ENCODE measurements around the gene LRP1. TPM values are rescaled to one million over a fixed set of nuclear protein-coding genes. Genes with fewer than 3 reads are reported as not detected.

Gene LRP1
- total and polyA plus RNA-seq, 2 of the 13 experiments (the other 11 are each of a cell fraction or from before 2014, with no cell fraction given) = 14.7 to 30.8 TPM

DNA sequence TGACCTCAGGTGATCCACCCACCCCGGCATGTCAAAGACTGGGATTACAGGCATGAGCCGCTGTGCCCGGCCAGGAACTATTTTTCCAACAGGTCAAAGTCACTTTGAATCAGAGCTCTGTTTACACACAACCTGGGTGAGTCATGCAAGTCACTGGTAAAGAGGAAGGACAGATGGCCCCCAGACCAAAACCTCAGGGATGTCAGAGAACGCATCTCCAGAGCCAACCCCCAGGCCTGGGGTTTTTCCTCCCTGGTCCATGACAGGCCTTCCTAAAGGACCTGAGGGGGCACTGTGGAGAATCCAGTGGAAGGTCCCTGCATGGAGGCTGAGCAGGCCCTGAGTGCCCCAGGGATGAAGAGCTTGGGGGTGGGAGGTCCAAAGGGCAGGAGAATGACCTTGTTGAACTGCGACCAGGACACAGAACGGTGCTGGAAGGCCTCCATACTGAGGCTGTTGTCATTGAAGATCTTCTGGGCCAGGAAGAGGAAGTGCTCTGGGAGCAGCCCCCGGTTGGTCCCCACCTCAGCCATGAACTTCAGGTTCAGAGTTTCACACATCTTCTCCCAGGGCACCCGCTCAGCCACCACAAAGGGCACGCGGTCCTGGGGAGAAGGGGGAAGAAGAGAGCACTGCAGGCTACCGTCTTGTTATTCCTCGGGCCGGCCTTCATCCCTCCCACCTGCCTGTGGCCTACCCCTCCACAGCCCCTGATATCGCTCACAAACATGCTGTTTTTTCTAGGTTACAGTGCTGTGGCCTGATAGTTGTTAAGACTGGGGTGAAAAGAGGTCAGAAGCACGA lies 26.2 kb upstream of the LRP1 start (continued):
- TF ChIP-seq, protein P1, sequence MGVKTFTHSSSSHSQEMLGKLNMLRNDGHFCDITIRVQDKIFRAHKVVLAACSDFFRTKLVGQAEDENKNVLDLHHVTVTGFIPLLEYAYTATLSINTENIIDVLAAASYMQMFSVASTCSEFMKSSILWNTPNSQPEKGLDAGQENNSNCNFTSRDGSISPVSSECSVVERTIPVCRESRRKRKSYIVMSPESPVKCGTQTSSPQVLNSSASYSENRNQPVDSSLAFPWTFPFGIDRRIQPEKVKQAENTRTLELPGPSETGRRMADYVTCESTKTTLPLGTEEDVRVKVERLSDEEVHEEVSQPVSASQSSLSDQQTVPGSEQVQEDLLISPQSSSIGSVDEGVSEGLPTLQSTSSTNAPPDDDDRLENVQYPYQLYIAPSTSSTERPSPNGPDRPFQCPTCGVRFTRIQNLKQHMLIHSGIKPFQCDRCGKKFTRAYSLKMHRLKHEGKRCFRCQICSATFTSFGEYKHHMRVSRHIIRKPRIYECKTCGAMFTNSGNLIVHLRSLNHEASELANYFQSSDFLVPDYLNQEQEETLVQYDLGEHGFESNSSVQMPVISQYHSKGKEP (CRISPR knock-in tag; IDR thresholded peaks at IDR 0.05) = no peak
- TF ChIP-seq, protein P2, sequence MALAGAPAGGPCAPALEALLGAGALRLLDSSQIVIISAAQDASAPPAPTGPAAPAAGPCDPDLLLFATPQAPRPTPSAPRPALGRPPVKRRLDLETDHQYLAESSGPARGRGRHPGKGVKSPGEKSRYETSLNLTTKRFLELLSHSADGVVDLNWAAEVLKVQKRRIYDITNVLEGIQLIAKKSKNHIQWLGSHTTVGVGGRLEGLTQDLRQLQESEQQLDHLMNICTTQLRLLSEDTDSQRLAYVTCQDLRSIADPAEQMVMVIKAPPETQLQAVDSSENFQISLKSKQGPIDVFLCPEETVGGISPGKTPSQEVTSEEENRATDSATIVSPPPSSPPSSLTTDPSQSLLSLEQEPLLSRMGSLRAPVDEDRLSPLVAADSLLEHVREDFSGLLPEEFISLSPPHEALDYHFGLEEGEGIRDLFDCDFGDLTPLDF (CRISPR knock-in tag; IDR thresholded peaks at IDR 0.05) = no peak
- peak; percentile 75; the same call in 1 of the 2 replicates for TF ChIP-seq ZNF556 (CRISPR knock-in tag; IDR thresholded peaks at IDR 0.05; ENCODE audit: borderline replicate concordance)
- TF ChIP-seq ZNF263 (CRISPR knock-in tag; IDR thresholded peaks at IDR 0.05) = peak; percentile 38; the same call in 1 of the 2 replicates
- no peak for TF ChIP-seq ZFAT (CRISPR knock-in tag; conservative IDR thresholded peaks at IDR 0.05)
- TF ChIP-seq ZNF747 (CRISPR knock-in tag; IDR thresholded peaks at IDR 0.05; ENCODE audit: borderline replicate concordance) = no peak; the same call in 1 of the 2 replicates
- peak; percentile 74 for TF ChIP-seq SALL1 (CRISPR knock-in tag; IDR thresholded peaks at IDR 0.05)
- TF ChIP-seq, protein P3, sequence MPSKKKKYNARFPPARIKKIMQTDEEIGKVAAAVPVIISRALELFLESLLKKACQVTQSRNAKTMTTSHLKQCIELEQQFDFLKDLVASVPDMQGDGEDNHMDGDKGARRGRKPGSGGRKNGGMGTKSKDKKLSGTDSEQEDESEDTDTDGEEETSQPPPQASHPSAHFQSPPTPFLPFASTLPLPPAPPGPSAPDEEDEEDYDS (CRISPR knock-in tag; IDR thresholded peaks at IDR 0.05) = peak; percentile 33; the same call in 1 of the 2 replicates
- peak; percentile 75; the same call in 1 of the 2 replicates for TF ChIP-seq MEIS1 (CRISPR knock-in tag; IDR thresholded peaks at IDR 0.05; ENCODE audit: borderline replicate concordance)
- peak; percentile 23; the same call in 1 of the 2 replicates for TF ChIP-seq ZNF317 (CRISPR knock-in tag; IDR thresholded peaks at IDR 0.05)
- TF ChIP-seq PCBP2 (optimal IDR thresholded peaks at IDR 0.05; ENCODE audit: low read depth, low read length, poor library complexity, severe bottlenecking) = no peak
- TF ChIP-seq ZNF652 (CRISPR knock-in tag; IDR thresholded peaks at IDR 0.05; ENCODE audit: borderline replicate concordance, low read depth) = no peak; the same call in 1 of the 2 replicates
- TF ChIP-seq ZNF496 (CRISPR knock-in tag; IDR thresholded peaks at IDR 0.05; ENCODE audit: insufficient replicate concordance) = no peak
- TF ChIP-seq MAZ (IDR thresholded peaks at IDR 0.05; ENCODE audit: borderline replicate concordance, low read depth, low read length) = peak; percentile 42; the same call in 1 of the 2 replicates
- TF ChIP-seq MAZ (CRISPR knock-in tag; IDR thresholded peaks at IDR 0.05; ENCODE audit: low read depth) = peak; percentile 13
- TF ChIP-seq ZNF614 (CRISPR knock-in tag; IDR thresholded peaks at IDR 0.05; ENCODE audit: borderline replicate concordance) = peak; percentile 62; the same call in 1 of the 2 replicates
- TF ChIP-seq ZNF605 (CRISPR knock-in tag; IDR thresholded peaks at IDR 0.05) = no peak; the same call in 1 of the 2 replicates
- 0 out of 2 replicates have a peak, but pooled peaks have one; percentile 9 for TF ChIP-seq KDM3A (CRISPR knock-in tag; IDR thresholded peaks at IDR 0.05; ENCODE audit: low read depth)
- no peak for TF ChIP-seq CBX2 (IDR thresholded peaks at IDR 0.05; ENCODE audit: low read depth, low read length)
- TF ChIP-seq CBX2 (CRISPR knock-in tag; IDR thresholded peaks at IDR 0.05; ENCODE audit: low read depth) = no peak
- peak; percentile 14; the same call in 1 of the 2 replicates for TF ChIP-seq ZNF441 (CRISPR knock-in tag; IDR thresholded peaks at IDR 0.05; ENCODE audit: borderline replicate concordance)
- TF ChIP-seq CREM (IDR thresholded peaks at IDR 0.05) = peak; percentile 70
- TF ChIP-seq CREM (CRISPR knock-in tag; IDR thresholded peaks at IDR 0.05) = no peak
- peak; percentile 24; the same call in 1 of the 2 replicates for TF ChIP-seq ZNF543 (CRISPR knock-in tag; IDR thresholded peaks at IDR 0.05)
- no peak for TF ChIP-seq ARID2 (CRISPR knock-in tag; IDR thresholded peaks at IDR 0.05; ENCODE audit: borderline replicate concordance)
- TF ChIP-seq SP1 (IDR thresholded peaks at IDR 0.05) = no peak
- no peak; the same call in 1 of the 2 replicates for TF ChIP-seq SP1 (CRISPR knock-in tag; IDR thresholded peaks at IDR 0.05)
- TF ChIP-seq ZNF350 (CRISPR knock-in tag; IDR thresholded peaks at IDR 0.05; ENCODE audit: borderline replicate concordance, low read depth) = peak; percentile 82
- 0 out of 2 replicates have a peak, but pooled peaks have one; percentile 34 for TF ChIP-seq DR1 (CRISPR knock-in tag; IDR thresholded peaks at IDR 0.05)

Measured in HepG2 (cell line).